Bronchial epithelial cell (primary cell): ENCODE data around the gene PDE2A. TPM values are rescaled to one million over a fixed set of nuclear protein-coding genes. Genes with fewer than 3 reads are reported as not detected.

Source experiments
- DNase-seq: peaks from one replicate; pipeline ENCODE4 v3.0.0-alpha.2; 2010; ENCODE audit warnings: low read depth
- FAIRE-seq: peaks from 2 replicates; lab custom pipeline; 2011; peaks lifted over from hg19 to GRCh38; lab: Jason Lieb, UNC
- H3K27me3 ChIP-seq: 2 replicates; pipeline ENCODE4 v1.5.1; 2011; ENCODE audit warnings: low read length; ENCODE audit not compliant: control insufficient read depth, insufficient read depth
- H3K36me3 ChIP-seq: 2 replicates; pipeline ENCODE4 v1.5.1; 2011; ENCODE audit warnings: low read length; ENCODE audit not compliant: control insufficient read depth, insufficient read depth
- H3K4me3 ChIP-seq: 2 replicates; pipeline ENCODE4 v1.5.1; 2011; ENCODE audit warnings: mild to moderate bottlenecking, low read depth, low read length, control low read depth
- total RNA-seq: library from RNA; depleted of rRNA; stranded (reverse); fragments of >200 nt; gene quantifications from 2 replicates; pipeline ENCODE4 v1.2.1, GENCODE V29; 2014
- TF ChIP-seq, protein P1 (sequence below): IDR thresholded peaks from 2 replicates; pipeline ENCODE4 v1.5.1; 2011; ENCODE audit warnings: mild to moderate bottlenecking, moderate library complexity, low read length, control low read depth, inconsistent platforms; ENCODE audit not compliant: insufficient read depth, severe bottlenecking

PDE2A gene
- total RNA-seq, 1 donor from 2014 or later = 1.6 TPM

DNA sequence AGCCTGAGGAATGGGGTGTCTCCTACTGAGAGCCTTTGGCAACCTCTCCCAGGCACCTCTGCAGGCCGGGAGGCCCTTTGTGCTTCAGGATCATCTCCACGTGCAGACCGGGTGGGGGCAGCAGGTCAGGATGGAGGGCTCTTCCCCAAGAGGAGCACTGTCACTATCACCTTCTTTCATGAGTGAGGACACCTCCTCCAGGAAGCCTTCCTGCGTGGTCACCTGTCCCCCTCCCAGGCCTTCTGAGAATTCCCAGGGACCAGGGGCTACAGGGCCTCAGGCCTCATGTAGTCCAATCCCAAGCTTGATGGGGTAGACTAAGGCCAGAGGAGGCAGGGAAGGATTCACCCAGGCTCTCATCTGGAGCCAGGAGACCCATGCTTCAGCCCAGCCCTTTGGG, 57.6 kb downstream of the PDE2A start:
- TF ChIP-seq, protein P1, sequence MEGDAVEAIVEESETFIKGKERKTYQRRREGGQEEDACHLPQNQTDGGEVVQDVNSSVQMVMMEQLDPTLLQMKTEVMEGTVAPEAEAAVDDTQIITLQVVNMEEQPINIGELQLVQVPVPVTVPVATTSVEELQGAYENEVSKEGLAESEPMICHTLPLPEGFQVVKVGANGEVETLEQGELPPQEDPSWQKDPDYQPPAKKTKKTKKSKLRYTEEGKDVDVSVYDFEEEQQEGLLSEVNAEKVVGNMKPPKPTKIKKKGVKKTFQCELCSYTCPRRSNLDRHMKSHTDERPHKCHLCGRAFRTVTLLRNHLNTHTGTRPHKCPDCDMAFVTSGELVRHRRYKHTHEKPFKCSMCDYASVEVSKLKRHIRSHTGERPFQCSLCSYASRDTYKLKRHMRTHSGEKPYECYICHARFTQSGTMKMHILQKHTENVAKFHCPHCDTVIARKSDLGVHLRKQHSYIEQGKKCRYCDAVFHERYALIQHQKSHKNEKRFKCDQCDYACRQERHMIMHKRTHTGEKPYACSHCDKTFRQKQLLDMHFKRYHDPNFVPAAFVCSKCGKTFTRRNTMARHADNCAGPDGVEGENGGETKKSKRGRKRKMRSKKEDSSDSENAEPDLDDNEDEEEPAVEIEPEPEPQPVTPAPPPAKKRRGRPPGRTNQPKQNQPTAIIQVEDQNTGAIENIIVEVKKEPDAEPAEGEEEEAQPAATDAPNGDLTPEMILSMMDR = no peak
- DNase-seq = no peak
- FAIRE-seq = no peak
- Histone ChIP-seq H3K36me3 (no peaks in the 10 kb centered on the region), H3K27me3 (no peaks in the 10 kb centered on the region), H3K4me3 (no peak overlapping the region)

DNA sequence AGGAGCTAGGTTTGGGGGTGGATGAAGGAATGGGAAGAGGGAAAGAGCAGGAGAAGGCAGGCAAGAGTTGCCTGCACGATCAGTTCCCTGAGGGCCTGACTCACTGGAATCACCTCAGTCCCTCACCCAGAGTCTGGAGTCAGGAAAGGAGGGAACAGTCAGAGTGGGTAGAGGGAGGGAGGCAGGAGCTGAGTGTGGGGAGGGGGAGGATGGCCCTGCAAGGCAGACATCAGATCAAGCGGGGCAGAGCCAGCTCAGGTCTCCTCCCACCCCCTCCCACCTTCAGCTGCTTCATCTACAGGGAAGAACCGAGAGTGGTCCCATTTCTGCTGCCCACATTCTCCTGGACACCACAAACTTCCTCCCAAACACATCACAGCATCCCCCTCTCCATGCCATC, 58.9 kb downstream of the PDE2A start:
- Histone ChIP-seq H3K27me3 (no peaks in the 10 kb centered on the region), H3K36me3 (no peaks in the 10 kb centered on the region), H3K4me3 (no peak overlapping the region)
- DNase-seq (no peak), FAIRE-seq (no peak)
- TF ChIP-seq, protein P1 = no peak

DNA sequence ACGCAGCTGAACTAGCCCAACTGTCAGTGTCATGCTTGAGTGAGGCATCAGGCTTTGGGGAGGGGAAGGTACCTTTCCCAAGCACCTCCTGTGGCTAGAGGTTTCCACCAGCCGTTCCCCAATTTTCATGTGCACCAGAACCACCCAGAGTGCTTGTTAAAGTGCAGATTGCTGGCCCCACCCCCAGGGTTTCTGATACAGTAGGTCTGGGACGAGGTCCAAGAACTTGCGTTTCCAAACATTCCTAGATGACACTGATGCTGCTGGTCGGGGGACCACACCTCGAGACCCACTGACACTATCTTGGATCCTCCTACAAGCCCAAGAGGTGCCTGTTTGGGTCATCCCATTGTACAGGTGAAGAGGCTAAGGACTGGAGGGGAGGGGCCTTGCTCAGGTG, 59.8 kb downstream of the PDE2A start:
- Histone ChIP-seq H3K36me3 (no peaks in the 10 kb centered on the region), H3K4me3 (no peak overlapping the region), H3K27me3 (no peaks in the 10 kb centered on the region)
- TF ChIP-seq, protein P1 = no peak
- no peak for FAIRE-seq
- DNase-seq = no peak

DNA sequence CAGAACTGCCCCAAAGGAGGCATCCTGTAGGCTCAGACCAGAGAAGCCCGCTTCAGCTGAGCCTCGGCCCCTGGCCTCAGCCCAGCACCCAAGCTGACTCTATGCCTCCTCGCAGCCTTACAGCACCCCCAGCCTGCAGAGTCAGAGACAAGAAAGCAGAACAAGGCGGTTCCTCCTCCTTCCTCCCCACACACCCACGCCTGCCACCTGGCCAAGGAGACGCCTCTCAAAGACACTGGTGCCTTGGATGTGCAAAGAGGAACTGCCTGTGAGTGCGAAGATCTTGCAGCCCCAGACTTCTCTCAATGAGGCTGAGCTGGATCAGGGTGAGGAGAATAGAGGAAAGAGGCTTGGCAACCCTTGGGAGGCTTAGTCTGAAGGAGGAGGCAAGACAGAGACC, 60.2 kb downstream of the PDE2A start:
- Histone ChIP-seq H3K27me3 (no peaks in the 10 kb centered on the region), H3K36me3 (no peaks in the 10 kb centered on the region), H3K4me3 (no peak overlapping the region)
- FAIRE-seq (no peak), DNase-seq (no peak)
- TF ChIP-seq, protein P1 = no peak

DNA sequence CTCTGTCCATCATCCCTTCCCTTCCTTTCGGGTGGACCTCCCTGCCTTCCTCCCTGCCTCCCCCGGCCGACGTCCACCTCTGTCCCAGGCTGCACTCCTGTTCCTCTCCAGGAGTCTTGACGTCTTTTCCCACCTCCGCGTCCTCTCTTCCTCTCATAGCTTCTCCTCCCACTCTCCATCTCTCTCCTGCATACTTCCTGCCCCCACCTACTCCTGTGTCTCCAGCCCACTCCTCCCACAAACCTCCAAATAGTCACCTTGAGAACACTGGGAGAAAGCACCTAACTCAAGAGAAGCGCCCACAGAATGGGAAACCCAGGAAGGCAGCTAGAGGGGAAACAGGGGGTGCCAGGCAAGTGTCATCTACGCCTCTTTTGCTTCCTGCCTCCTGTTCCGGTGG, 60.8 kb downstream of the PDE2A start:
- H3K4me3 ChIP-seq = no peak overlapping the region
- H3K36me3 ChIP-seq = no peaks in the 10 kb centered on the region
- TF ChIP-seq, protein P1 = no peak
- DNase-seq (no peak), FAIRE-seq (peak; percentile 60)
- no peaks in the 10 kb centered on the region for H3K27me3 ChIP-seq

DNA sequence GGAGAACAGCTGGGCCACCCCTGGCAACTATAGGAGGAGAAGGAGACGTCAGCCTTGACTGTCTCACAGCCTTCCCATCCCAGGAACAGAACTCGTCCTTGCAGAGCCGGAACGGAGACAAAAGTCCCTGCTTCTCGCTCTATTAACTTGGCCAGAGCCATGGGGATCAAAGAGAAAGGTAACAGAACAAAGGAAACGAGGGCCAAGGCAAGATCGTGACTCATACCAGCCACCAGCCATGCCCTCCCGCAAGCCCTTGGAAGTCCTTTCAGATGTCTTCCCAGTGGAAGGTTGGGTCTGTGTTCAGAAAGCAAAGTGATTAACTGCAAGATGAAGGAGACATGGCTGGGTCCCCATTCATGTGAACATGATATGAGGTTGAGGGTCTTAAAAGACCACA, 64.7 kb downstream of the PDE2A start:
- DNase-seq (no peak), FAIRE-seq (no peak)
- no peak overlapping the region for H3K4me3 ChIP-seq
- no peaks in the 10 kb centered on the region for H3K36me3 ChIP-seq
- peaks cover 5% of the 10 kb centered on the region for H3K27me3 ChIP-seq
- TF ChIP-seq, protein P1 = no peak
